GM12872 (cell line): Measurements from ENCODE around the gene GEMIN7.

Source experiments
- CTCF ChIP-seq: IDR thresholded peaks from 3 replicates; pipeline ENCODE4 v1.5.1; 2011; ENCODE audit warnings: low read depth, mild to moderate bottlenecking, low read length, moderate library complexity; ENCODE audit not compliant: insufficient read depth

GEMIN7 gene

GRCh38 chr19:45098521-45099466 is 19.7 kb downstream of the GEMIN7 start:
- TF ChIP-seq CTCF = no peak

- TF ChIP-seq CTCF = no peak
Measured at GRCh38 chr19:45099467-45100191, 20.6 kb downstream of the GEMIN7 start.

GRCh38 chr19:45100201-45100600 is 21.1 kb downstream of the GEMIN7 start:
- no peak for TF ChIP-seq CTCF

- no peak for TF ChIP-seq CTCF
Measured at GRCh38 chr19:45100846-45101252, 21.8 kb downstream of the GEMIN7 start.

GRCh38 chr19:45101806-45102205 is 22.7 kb downstream of the GEMIN7 start:
- TF ChIP-seq CTCF = no peak

- no peak for TF ChIP-seq CTCF
Measured at GRCh38 chr19:45102481-45102880, 23.4 kb downstream of the GEMIN7 start.

GRCh38 chr19:45103156-45103507 is 24.1 kb downstream of the GEMIN7 start:
- TF ChIP-seq CTCF = no peak
